Activated CD8-positive, alpha-beta T cell treated with anti-CD3 and anti-CD28 coated beads for 36 hours (primary cell): Measurements from ENCODE around the gene TRPM3. TPM values are rescaled to one million over a fixed set of nuclear protein-coding genes. Genes with fewer than 3 reads are reported as not detected.

Source experiments
- ATAC-seq: fragments of 200-7000 bp; cut with Tn5 transposase; one replicate; pipeline ENCODE4 v1.10.0; 2021; ENCODE audit warnings: mild to moderate bottlenecking, moderate library complexity
- CTCF ChIA-PET: fragments of 350-600 bp; sonication (Branson Sonifier 250); formaldehyde crosslinking; loops from one replicate; lab custom pipeline; 2021; ENCODE audit warnings: antibody characterized with exemption; lab: Charles Lee
- POLR2A ChIA-PET: fragments of 350-600 bp; sonication (Branson Sonifier 250); formaldehyde crosslinking; loops from one replicate; lab custom pipeline; 2021; ENCODE audit warnings: antibody characterized with exemption; lab: Charles Lee
- DNase-seq: peaks from one replicate; pipeline ENCODE4 v3.0.0-alpha.2; 2020
- H3K27ac Mint-ChIP-seq: one replicate; pipeline ENCODE4 v1.8.0; 2021; ENCODE audit warnings: mild to moderate bottlenecking, mixed read lengths
- H3K27me3 Mint-ChIP-seq: one replicate; pipeline ENCODE4 v1.8.0; 2021; ENCODE audit warnings: mixed read lengths
- H3K36me3 Mint-ChIP-seq: one replicate; pipeline ENCODE4 v1.8.0; 2021; ENCODE audit warnings: low read depth, mixed read lengths
- H3K4me1 Mint-ChIP-seq: one replicate; pipeline ENCODE4 v1.8.0; 2021; ENCODE audit warnings: low read depth, mixed read lengths
- H3K4me3 Mint-ChIP-seq: one replicate; pipeline ENCODE4 v1.8.0; 2021; ENCODE audit warnings: mild to moderate bottlenecking, moderate library complexity, mixed read lengths
- H3K9me3 Mint-ChIP-seq: one replicate; pipeline ENCODE4 v1.8.0; 2021; ENCODE audit warnings: mixed read lengths
- CTCF ChIP-seq: fragments of 200-600 bp; IDR thresholded peaks from one replicate; pipeline ENCODE4 v1.8.0; 2022; ENCODE audit warnings: antibody characterized with exemption, mild to moderate bottlenecking
- intact Hi-C: fragments of 100-400 bp; cut with micrococcal nuclease; formaldehyde crosslinking; loops from one replicate; pipeline ENCODE4 v1.10.0; 2022
- total RNA-seq, 2 experiments: library from RNA; stranded (reverse); gene quantifications; one replicate each; pipeline ENCODE4 v1.2.3, GENCODE V29; 2021

TRPM3 gene
- total RNA-seq, 2 experiments from 2014 or later = not detected

- Mint-ChIP-seq H3K4me3 (no peak overlapping the region), H3K27me3 (no peaks in the 10 kb centered on the region), H3K4me1 (peaks cover 8% of the 10 kb centered on the region), H3K36me3 (no peaks in the 10 kb centered on the region), H3K27ac (no peak overlapping the region), H3K9me3 (no peaks in the 10 kb centered on the region)
- CTCF ChIA-PET = interaction anchor here (0.6 to 1.5 kb wide), 4 partner anchors 15 to 25 kb away, joined by 3 to 5 read pairs (median 4); no protein-coding TSS in a partner anchor
- no peak for TF ChIP-seq CTCF
- POLR2A ChIA-PET = no interaction called here
- intact Hi-C loops = no loop called here
- DNase-seq = no peak
- no peak for ATAC-seq
These were observed 543.8 kb downstream of the TRPM3 start for GRCh38 chr9:70577671-70578070.

- Mint-ChIP-seq H3K27me3 (no peaks in the 10 kb centered on the region), H3K9me3 (no peaks in the 10 kb centered on the region), H3K4me1 (peaks cover 8% of the 10 kb centered on the region), H3K4me3 (no peak overlapping the region), H3K27ac (no peak overlapping the region), H3K36me3 (no peaks in the 10 kb centered on the region)
- intact Hi-C loops = no loop called here
- no peak for TF ChIP-seq CTCF
- DNase-seq (no peak), ATAC-seq (no peak)
- ChIA-PET CTCF (no interaction called here), POLR2A (no interaction called here)
These were observed 545.3 kb downstream of the TRPM3 start for GRCh38 chr9:70576116-70576515.

- Mint-ChIP-seq H3K27me3 (no peaks in the 10 kb centered on the region), H3K4me1 (peaks cover 8% of the 10 kb centered on the region), H3K27ac (no peak overlapping the region), H3K36me3 (no peaks in the 10 kb centered on the region), H3K4me3 (no peak overlapping the region), H3K9me3 (no peaks in the 10 kb centered on the region)
- ChIA-PET POLR2A (interaction anchor here (0.6 to 1.8 kb wide), 2 partner anchors 11 to 285 kb away, joined by 3 to 8 read pairs; no protein-coding TSS in a partner anchor), CTCF (interaction anchor here (1.3 kb wide), 1 partner anchor 28 kb away, joined by 7 read pairs; no protein-coding TSS in a partner anchor)
- no peak for ATAC-seq
- no peak for TF ChIP-seq CTCF
- DNase-seq = no peak
- intact Hi-C loops = no loop called here
These were observed 547.1 kb downstream of the TRPM3 start for GRCh38 chr9:70574151-70574837.

- no peaks in the 10 kb centered on the region for H3K27me3 Mint-ChIP-seq
- intact Hi-C loops = no loop called here
- POLR2A ChIA-PET = interaction anchor here (0.5 to 1.8 kb wide), 2 partner anchors 10 to 289 kb away, joined by 3 to 8 read pairs; no protein-coding TSS in a partner anchor
- no peak overlapping the region for H3K4me3 Mint-ChIP-seq
- CTCF ChIA-PET = interaction anchor here (1.3 kb wide), 1 partner anchor 29 kb away, joined by 7 read pairs; no protein-coding TSS in a partner anchor
- DNase-seq (no peak), ATAC-seq (no peak)
- no peak for TF ChIP-seq CTCF
- H3K4me1 Mint-ChIP-seq = peaks cover 8% of the 10 kb centered on the region
- no peak overlapping the region for H3K27ac Mint-ChIP-seq
- H3K36me3 Mint-ChIP-seq = no peaks in the 10 kb centered on the region
- no peaks in the 10 kb centered on the region for H3K9me3 Mint-ChIP-seq
These were observed 548.1 kb downstream of the TRPM3 start for GRCh38 chr9:70573308-70573707.

GRCh38 chr9:70571258-70571657 is 550.2 kb downstream of the TRPM3 start:
- DNase-seq = no peak
- H3K9me3 Mint-ChIP-seq = no peaks in the 10 kb centered on the region
- no peak for TF ChIP-seq CTCF
- no peak overlapping the region for H3K4me3 Mint-ChIP-seq
- no peaks in the 10 kb centered on the region for H3K27me3 Mint-ChIP-seq
- ChIA-PET POLR2A (no interaction called here), CTCF (interaction anchor here (1.2 to 1.8 kb wide), 2 partner anchors 9 to 31 kb away, joined by 3 to 7 read pairs; no protein-coding TSS in a partner anchor)
- intact Hi-C loops = no loop called here
- no peak for ATAC-seq
- peaks cover 10% of the 10 kb centered on the region for H3K4me1 Mint-ChIP-seq
- no peak overlapping the region for H3K27ac Mint-ChIP-seq
- no peaks in the 10 kb centered on the region for H3K36me3 Mint-ChIP-seq
